ENCODE data around the gene FLAD1.

FLAD1 gene

DNA sequence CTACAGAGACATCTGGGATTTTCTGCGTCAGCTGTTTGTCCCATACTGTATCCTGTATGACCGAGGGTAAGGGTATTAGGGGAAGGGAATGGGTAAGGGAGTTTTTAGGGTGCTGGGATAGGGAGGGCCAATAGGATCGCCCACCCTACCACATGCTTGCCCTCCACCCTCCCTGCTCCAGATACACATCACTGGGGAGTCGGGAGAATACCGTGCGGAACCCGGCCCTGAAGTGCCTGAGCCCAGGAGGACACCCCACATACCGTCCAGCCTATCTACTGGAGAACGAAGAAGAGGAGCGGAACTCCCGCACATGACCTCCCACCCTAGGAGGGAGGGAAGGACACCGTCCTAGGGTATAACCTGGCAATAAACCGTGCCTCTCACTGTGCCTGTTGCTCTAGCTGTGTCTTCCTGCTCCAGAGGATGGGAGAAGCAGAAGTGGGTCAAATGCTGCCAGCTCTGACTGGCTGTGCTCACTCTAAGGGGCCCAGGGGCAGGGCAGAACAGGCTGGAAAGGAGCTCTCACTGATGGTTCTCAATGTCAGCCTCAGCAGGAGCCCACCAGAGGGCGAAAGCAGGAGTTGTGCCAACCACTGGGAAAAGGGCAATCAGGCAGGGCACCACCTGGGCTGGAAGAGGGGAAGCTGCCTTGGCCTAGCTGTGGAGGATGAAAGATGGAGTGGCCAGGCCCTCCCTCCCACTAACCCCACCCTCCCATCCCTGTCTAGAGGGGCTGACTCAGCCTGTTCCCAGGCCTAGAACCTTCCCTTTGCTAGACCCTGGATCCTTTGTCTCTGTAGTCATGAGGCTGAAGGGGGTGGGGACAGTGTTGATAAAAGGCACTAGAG is 9.8 kb downstream of the FLAD1 start:
- peak; percentile 36 for DNase-seq

DNA sequence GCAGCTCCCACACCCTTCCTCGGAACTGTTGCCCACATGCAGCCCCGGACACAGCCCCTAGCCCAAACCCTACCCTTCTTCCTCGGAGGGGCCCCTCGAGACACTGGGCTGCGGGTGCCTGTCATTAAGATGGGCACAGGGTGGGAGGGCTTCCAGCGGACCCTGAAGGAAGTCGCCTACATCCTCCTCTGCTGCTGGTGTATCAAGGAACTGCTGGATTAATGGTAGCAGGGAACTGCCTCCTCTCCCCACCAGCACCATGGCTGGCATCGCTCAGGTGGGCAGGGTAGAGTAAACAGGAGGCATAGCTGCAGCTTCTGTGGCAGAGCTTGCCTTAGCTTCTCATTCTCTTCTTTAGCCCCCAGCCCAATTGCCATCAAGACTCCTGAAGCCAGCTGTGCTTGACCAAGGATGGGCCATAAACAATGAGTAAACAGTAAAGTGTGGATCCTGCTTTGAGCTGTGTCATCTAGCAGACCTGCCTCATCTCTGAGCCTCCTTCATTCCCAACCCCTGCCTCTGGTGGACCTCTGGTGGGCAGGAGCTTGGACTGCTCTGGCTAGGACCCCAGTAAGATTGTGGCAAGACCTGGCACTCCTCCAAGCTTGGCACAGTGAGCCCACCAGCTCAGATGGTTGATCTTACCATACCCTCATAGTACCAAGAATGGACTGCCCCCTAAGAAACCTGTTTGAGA is 10.6 kb downstream of the FLAD1 start, which contains the start of gene LENEP:
Gene LENEP, plus strand, starts transcription at position 15 of the 697 bp plus-strand sequence. Its CDS starts 22 bp downstream, at position 37.
- no peak for DNase-seq

DNA sequence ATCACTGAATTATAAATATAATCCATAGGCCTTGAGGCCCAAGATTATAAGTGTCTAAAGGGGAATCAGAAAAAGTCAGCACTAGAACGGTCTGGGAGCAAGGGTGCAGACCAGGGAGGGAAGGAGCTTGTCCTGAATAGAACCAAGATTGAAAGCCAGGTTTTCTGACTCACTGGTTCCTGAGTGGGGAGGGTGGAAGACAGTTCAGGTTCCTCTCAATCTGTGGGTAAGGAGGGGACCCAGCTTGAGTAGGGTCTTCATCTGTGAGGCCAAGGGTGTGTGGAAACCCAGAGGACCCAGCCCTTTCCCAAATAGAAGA is 11.1 kb downstream of the FLAD1 start:
- no peak for DNase-seq

DNA sequence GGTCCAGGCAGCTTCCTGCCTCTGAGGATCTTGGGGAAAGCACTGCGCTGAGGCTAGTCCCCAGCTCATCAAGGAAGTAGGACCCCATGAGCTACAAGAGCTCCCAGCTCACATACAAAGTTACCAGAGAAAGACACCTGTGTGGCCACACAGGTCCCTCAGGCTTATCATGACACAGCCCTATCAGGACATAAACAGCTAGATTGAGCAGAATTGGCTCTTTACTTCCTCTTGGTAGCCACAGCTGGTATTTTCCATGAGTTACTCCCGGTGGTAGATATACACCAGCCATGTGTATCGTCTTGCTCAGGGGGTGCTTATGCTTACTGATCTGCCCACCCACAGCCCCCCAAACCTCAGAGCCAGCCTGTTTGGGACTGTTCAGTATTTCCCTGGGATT is 11.4 kb downstream of the FLAD1 start:
- DNase-seq, result no peak

DNA sequence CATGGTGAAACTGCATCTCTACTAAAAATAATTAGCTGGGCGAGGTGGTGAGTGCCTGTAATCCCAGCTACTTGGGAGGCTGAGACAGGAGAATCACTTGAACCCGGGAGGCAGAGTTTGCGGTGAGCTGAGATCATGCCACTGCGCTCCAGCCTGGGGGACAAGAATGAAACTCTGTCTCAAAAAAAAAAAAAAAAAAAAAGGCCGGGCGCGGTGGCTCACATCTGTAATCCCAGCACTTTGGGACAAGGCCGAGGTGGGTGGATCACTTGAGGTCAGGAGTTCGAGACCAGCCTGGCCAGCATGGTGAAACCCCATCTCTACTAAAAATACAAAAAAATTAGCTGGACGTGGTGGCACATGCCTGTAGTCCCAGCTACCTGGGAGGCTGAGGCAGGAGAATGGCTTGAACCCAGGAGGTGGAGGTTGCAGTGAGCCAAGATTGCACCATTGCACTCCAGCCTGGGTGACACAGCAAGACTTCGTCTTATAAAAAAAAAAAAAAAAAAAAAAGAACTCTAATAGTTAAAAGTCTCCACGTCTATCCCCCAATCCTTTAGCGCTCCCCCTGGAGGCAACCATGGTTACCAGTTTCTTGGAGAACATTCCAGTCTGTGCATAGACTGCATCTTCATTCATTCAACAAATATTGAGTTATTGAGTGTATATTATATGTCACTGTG is 12.3 kb downstream of the FLAD1 start:
- peak; percentile 83 for DNase-seq

DNA sequence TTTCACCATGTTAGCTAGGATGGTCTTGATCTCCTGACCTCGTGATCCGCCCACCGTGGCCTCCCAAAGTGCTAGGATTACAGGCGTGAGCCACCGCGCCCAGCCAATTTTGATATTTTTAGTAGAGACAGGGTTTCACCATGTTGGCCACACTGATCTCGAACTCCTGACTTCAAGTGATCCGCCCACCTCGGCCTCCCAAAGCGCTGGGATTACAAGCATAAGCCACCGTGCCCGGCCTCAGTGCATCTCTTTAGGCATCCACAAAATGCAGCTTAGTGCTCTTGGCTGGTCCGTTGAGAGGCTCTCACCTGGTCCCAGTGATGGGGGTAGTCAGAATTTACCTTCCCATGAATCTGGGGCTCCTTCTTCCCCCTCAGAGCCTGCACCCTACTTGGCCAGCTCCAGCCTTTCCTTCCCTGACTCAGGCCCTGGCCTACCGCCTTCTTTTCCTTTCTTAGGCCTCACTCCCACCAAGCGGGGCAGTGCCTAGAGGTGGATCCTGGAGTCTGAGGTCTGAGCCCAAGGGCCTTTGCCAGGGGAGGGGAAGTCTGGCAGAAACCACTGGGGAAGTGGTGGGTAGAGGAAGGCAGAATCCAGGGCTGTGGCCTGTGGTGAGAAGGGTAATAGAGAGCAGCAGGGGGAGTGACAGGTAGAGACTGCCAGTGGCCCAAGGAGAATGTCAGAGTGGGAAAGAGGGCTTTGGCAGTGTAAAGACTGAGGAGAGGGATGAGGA is 14.0 kb downstream of the FLAD1 start:
- DNase-seq, result no peak

DNA sequence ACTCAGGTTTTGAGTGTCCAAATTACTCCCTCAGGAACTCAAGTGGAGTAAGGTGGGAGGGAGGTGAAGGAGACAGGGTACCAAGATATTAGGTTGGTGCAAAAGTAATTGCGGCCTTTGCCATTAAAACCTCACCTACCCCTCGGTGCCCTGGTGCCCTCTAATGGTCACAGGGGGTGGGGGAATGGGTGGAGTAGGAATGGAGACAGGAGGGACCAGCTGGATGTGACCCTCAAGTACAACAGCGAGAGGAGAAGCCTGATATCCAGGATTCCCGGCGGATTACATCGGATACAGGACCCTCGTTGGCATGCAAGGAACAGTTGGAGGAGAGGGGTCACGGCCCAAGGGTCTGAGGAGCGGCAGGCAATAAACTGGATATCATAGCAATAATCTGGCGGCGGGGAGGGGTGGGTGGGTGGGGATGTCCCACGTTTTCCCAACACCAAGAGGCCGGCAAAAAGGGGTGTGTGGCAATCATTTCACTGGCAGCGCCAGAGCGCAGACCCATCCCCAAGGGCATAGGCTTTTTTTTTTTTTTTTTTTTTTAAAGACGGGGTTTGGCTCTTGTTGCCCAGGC is 15.1 kb downstream of the FLAD1 start:
- DNase-seq, result no peak

DNA sequence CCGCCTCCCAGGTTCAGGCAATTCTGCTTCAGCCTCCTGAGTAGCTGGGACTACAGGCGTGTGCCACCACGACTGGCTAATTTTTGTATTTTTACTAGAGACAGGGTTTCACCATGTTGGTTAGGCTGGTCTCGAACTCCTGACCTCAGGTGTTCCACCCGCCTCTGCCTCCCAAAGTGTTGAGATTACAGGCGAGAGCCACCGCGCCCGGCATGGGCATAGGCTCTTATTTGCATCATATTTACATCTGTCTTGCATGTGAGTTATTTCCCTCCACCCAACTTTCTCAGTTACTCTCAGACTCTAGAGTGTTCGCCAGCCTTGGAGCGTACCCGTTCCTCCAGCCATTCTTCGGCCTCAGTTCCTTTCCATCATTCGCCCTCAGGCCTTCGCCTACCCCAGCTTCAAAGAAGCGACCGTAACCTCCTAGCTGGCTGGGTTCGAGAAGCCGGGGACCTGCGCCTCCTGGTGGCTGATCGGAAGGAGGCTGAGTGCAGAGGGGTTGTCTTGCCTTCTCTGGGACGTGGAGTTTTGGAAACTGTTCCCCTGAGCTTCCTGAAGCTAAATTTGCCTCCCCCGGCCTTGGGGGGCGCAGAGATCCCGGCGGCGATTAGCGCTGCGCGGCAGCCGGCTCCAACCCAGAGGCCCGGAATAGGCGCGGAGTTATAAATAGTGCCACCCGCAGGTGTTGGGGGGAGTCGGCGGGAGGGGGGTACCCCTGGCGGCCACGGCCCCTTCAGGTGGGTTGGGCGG is 15.8 kb downstream of the FLAD1 start:
- DNase-seq, result peak; percentile 75

DNA sequence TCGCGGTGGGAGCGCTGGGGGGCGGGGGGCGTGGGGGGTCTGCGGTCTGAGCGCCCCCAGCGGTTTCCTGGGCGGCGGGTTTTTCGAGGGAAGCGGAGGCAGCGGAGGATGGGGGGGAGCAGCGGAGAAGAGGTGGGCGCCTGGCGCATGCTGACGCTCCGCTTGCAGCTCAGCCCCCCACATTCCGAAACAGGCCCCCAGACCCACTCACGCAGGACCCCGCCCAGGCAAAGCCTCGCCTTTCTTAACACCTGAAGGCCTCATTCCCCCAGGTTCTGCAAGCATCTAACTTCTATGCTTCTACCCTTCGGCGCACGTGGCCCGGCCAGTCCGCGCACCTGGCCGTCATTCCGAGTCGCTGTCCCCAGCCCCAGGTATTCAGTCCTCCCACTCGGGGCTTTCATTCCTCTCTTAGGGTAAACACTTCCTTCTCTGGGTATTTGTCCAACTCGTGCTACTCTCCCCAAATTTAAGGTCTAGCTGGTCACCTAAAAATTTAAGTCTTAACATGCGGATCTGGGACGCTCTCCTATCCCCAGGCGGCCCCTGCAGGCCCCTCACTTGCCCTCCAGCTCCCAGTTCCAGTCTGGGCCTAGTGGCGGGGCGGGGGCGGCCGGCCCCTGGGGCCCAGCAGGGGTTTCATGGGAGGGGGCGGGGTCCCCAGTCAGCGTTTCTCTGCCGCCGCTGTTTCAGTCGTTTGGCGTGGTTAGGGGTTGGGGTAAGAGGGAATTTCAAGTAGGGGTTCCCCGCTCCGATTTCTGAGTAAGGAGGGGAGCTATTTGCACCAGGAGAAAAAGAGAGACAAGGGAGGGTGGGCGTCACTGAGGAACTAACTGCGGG is 16.6 kb downstream of the FLAD1 start:
- no peak for DNase-seq

DNA sequence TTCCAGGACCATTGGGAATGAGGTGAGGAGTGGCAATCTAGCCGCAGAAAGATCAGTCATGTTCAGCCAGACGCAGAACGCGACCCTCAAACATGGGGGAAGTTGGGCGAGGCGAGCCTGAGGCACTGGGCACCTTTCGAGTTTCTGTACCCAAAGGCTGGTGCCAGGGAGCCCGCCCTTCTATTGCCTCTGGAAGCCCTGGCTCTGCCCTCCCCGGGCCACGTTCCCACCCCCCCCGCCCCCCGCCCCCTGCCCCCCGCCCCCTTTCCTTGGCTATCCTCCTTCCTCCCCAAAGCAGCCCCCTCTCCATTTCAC is 17.2 kb downstream of the FLAD1 start:
- no peak for DNase-seq

DNA sequence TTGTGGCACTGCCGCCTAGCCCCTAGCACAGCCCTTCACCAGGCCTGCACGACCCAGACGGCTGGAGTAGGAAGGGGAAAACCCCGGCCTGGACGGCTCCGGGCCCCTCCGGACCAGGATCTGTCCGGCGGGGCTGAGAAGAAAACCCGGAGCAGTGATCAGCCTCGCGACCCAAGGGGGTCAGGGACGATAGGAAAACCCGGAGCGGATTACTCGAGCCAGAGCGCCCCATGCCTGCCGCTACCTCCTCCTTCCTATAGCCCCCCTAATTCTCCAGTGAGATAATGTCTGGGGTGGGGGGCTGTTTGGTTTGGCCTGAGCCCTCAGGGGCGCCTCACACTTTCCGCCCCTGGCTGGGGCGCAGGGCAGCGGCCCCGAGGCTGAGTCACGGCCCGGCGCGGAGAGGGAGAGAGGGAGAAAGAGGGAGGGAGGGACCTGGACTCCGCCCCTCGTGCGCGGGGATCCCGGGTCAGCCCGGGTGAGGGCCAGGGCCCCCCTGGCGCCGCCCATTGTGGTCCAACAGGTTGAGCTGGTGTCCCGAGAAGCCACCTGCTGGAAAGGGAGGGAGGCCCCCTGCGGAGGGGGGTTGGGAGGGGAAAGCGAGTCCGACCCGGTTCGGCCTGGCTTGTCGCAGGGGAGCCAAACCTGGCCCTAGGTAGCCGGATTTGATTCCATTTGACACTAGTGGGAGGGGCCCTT is 17.7 kb downstream of the FLAD1 start:
- DNase-seq, result peak; percentile 81

DNA sequence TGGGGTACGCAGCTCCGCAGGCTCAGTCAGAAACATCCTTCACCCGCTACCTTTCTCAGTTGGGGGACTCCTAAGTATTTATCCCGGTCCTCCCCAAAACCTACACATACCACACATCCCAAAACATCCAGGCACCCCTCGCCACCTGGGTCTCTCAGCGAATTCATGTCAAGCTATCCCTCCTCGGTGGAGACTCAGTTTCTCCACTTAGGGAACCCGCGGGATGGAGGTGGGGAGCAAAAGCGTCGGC is 18.2 kb downstream of the FLAD1 start:
- no peak for DNase-seq

DNA sequence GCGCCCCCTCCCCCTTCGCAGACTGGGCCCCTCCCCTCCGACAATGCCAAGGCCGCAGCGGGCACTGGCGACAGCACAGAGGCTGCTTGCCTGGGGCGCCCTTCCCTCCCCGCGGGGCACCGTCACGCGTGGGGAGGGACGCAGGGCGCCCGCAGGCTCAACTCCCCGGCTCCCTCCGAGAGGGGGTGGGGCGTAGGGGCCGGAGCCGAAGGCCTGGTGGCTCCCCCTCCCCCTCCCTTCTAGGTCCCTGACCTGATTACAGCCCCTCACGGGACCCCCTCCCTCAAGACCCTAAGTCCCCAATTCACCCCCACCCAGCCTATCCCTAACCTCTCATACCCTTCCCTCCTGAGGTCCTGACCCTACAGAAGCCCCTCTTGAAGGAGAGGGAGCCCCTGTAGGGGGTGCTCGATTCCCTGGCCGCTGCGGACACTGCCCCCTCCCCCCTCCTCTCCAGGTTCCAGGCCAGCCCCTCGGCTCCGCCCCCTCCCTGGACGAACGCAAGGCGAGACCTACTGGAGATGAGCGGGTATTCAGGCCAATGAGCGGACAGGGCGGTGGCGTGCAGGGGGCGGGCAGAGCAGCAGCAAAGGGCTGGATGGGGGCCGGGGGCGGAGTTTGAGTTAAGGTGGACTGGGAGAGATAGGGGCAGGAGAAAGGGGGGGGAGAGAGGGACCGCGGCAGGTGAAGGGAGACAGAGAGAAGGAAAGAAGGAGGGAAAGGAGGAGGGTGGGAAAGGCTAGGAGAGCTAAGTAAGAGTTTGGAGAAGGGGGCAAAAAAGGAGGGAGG is 18.7 kb downstream of the FLAD1 start:
- DNase-seq, result peak; percentile 99

DNA sequence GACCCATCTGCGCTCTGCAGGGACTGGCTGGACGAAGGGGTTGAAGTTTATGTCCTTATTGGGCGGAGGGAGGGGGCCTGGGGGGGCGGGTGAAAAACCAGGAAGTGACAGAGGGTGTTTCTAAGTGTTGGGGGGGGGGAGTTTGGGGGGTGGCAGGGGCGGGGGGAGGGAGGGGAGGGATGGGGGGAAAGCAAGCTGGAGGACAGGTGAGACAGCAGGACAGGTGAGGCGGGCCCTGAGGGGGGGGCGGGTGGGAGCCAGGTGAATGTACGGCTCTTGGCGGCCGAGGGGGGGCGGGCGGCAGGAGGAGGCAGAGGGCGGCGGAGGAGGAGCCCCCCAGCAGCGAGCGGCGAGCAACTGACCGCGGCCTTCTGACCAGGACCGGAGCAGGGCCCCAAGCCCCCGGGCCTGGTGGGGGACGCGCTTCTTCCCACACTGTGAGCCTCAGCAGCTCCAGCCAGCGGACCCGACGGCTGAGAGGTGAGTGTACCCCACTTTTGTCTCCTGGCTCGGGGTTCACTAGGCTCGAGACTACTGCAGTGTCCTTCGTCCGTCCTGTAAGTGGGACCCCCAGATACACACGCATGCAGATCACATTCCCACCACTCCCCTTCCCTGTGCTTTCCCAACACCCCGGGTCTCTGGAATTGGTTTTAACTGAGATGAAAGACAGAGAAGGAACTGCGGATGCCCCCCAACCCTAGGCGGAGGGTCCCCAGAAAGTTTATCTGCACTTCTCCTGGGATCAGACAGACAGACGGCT is 19.5 kb downstream of the FLAD1 start, which contains the start of gene ZBTB7B:
Gene ZBTB7B, plus strand, starts transcription at position 339 of the 763 bp plus-strand sequence. CDS start 11,859 bp downstream, outside the sequence.
- no peak for DNase-seq

DNA sequence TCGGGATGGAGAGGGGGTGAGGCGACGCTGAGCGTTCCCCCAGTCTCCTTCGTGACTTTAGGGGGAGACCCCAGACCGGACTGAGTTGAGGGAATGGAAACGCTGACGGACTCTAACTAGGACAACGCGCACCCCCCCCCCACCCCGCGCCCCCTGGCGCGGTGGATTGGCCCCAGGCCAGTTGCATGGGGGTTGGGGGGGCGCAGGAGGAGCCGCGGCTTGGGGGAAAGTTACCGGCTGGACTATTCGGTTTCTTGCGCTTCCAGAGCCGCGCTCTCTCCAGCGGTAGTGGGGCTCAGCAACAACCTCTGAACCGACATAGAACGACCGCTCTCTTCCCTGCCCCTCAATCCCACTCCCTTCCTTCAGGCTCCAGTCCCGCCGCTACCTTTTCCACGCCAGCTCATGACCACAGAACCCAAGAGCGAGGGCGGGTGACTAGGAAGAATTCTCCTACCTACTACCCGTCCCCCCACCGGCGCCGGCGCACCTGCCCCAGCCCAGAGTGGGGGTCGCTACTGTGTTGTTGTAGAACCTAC is 20.2 kb downstream of the FLAD1 start:
- no peak for DNase-seq

DNA sequence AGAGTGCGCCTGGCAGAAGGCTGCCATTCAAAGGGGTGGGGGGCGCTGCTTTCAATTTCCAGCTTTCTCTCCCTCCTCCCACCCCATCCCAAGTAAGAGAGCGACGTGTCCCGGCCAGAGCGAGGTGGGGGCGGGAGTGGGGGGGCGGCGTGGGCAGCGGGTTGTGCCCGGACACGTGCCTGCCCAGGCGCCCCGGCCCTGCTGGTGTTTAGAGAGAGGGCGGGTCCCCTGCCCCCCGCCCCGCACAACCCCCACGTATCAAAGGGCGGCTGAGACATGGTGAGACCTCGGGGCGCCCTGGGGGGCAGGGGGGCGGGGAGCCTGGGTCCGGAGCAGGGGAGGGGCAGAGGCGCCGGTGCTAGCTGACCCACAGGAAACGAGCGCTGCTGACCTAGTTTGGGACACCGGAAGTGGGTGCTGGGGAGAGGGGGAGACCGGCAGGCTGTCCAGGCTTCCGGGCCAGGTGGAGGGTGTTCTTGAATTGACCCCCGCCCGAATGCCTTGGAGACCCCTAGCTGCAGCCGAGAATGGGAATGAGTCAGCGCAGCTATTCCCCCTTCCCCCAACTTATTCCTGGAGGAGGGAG is 20.7 kb downstream of the FLAD1 start:
- DNase-seq, result peak; percentile 56

DNA sequence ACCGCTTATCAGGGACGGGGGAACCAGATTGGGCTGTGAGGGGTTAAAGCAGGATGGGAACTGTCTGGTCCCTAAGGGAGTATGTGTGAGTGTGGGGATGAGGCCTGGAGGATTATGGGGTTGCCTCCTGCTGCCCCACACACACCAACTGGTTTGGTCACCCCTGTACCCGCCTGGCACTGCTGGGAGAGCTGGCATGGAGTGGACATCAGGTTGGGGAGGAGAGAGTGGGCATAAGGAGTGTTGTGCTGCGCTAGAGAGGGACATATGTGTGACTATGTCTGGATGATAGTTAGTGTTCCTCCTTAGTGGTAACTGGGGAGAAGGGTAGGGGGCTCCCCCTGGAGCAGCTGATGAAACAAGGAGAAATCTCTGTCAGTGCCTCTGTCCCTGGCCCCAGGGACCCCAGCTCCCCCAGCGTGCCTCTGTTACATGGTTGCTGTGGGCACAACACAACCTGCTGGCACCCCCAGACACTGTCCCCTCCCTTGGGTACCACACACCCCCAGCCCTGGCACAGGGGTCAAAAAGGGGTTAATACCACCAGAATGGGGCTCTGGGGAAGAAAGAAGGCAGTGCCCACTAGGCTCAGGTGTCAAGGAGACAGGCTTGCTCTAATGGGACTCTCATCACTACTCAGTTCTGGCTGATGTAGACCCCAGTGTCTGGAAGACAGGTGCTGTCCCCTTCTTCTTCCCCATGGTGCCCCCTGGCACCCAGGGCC is 21.4 kb downstream of the FLAD1 start:
- DNase-seq, result no peak
